ENCODE results near the gene HOGA1.
A peak's percentile ranks its signal among the peaks of the same experiment; 100 is the strongest.

- TF ChIP-seq POLR2A (IDR thresholded peaks at IDR 0.05; ENCODE audit: low read depth, low read length), result no peak
- peak; percentile 51; the same call in 1 of the 2 replicates for TF ChIP-seq TAF1 (IDR thresholded peaks at IDR 0.05; ENCODE audit: low read depth, low read length)
These were observed 49.0 kb downstream of the HOGA1 start, which contains the start of gene MORN4 for GRCh38 chr10:97632949-97633884.

All from GM12891 (cell line).